Measurements from ENCODE around the gene RALGDS. TPM values are rescaled to one million over a fixed set of nuclear protein-coding genes. Genes with fewer than 3 reads are reported as not detected.
"Not testable (repeated sequence)": the region's sequence is repeated elsewhere in the genome, so short reads cannot be mapped to it uniquely, and the experiment has no call there.

The RALGDS gene
- total and polyA plus RNA-seq, 2 of the 13 experiments (the other 11 are each of a cell fraction or from before 2014, with no cell fraction given): 12.9 to 25.5 TPM

DNA sequence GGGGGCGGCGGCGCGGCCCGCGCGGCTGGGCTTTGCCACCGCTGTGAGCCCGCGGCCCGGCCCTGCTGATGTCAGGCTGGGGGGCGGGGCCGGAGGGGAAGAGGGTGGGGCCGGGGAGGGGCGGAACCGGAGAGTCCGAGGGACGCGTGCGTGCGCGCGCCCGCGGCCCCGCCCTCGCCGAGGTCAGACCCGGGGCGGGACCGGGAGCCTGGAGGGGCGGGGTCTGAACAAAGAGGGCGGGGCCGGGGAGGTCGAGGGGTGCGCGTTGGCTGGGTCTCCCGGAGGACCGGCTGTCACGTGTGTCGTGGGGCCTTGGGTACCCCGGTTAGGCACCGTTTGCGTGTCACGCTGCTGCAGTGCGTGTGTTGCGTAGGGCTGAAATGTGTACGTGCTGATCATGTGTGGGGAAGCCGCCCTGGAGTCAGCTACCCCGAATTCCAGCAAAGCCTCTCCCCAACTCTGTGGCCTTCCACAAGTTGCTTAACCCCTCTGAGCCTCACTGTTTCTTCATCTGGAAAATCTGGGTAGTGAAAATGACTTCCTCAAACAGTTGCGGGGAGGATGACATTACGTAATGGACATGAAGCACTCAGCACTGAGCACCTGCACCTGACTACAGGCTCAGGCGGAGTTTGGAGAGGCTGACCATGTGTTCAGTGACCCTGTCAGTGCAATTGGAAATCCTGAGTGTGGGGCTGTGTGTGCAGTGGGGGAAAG, at the start of gene RALGDS (continued):
- TF ChIP-seq, protein P1, sequence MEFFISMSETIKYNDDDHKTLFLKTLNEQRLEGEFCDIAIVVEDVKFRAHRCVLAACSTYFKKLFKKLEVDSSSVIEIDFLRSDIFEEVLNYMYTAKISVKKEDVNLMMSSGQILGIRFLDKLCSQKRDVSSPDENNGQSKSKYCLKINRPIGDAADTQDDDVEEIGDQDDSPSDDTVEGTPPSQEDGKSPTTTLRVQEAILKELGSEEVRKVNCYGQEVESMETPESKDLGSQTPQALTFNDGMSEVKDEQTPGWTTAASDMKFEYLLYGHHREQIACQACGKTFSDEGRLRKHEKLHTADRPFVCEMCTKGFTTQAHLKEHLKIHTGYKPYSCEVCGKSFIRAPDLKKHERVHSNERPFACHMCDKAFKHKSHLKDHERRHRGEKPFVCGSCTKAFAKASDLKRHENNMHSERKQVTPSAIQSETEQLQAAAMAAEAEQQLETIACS (CRISPR knock-in tag; IDR thresholded peaks at IDR 0.05): peak; percentile 88
- TF ChIP-seq SALL2 (CRISPR knock-in tag; IDR thresholded peaks at IDR 0.05) (0 out of 2 replicates have a peak, but pooled peaks have one; percentile 5), NR0B2 (CRISPR knock-in tag; IDR thresholded peaks at IDR 0.05) (0 out of 2 replicates have a peak, but pooled peaks have one; percentile 25), ETV5 (CRISPR knock-in tag; IDR thresholded peaks at IDR 0.05; ENCODE audit: borderline replicate concordance) (0 out of 2 replicates have a peak, but pooled peaks have one; percentile 20), NR2F6 (IDR thresholded peaks at IDR 0.05) (no peak), NR2F6 (CRISPR knock-in tag; IDR thresholded peaks at IDR 0.05) (peak; percentile 13; the same call in 1 of the 2 replicates), FOXO1 (CRISPR knock-in tag; IDR thresholded peaks at IDR 0.05) (0 out of 2 replicates have a peak, but pooled peaks have one; percentile 29), RARA (CRISPR knock-in tag; IDR thresholded peaks at IDR 0.05) (0 out of 2 replicates have a peak, but pooled peaks have one; percentile 10), SOX6 (IDR thresholded peaks at IDR 0.05) (no peak), SOX6 (CRISPR knock-in tag; IDR thresholded peaks at IDR 0.05) (0 out of 2 replicates have a peak, but pooled peaks have one; percentile 14)

DNA sequence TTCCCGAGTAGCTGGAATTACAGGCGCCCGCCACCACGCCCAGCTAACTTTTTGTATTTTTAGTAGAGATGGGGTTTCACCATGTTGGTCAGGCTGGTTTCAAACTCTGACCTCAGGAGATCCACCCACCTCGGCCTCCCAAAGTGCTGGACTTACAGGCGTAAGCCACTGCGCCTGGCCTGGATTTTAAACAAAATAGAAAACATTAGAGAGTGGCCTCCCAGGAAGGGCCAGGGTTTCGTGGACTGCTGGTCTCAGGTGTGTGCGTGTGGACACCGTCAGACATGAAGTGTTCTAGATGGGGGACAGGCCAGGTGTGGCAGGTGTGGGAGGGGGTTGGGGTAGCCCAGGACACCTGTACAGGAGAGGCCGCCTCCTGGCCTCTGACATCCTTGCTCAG, 49.7 kb upstream of the RALGDS start:
- no peaks in the 10 kb centered on the region for H3K36me3 ChIP-seq (replicated peaks in 1 of 2; ENCODE audit: control insufficient read depth in 1 of 2, insufficient read depth in 2 of 2, low read length in 2 of 2)
- no peak overlapping the region for H2AFZ ChIP-seq (ENCODE audit: low read length)
- ATAC-seq: no peak
- H3K79me2 ChIP-seq (ENCODE audit: insufficient read depth, low read length): no peaks in the 10 kb centered on the region
- no TSS peak for BruUV-seq (replicated peaks)
- no peak overlapping the region for H3K9ac ChIP-seq (ENCODE audit: insufficient read depth, low read depth, low read length)
- ChIA-PET POLR2A (no interaction called here), CTCF (ENCODE audit: low intra/inter-chr PET ratio, low total read pairs) (no interaction called here)
- peaks cover 3 to 29% of the 10 kb centered on the region in 2 experiments; a peak in 4 of 5 replicates for H3K27me3 ChIP-seq (ENCODE audit: control insufficient read depth in 1 of 2, insufficient read depth in 2 of 2, low read length in 2 of 2)
- TF ChIP-seq PCBP1 (IDR thresholded peaks at IDR 0.05; ENCODE audit: borderline replicate concordance, low read depth, low read length) (no peak), PHF8 (CRISPR knock-in tag; IDR thresholded peaks at IDR 0.05) (no peak), ZSCAN5A (CRISPR knock-in tag; IDR thresholded peaks at IDR 0.05; ENCODE audit: borderline replicate concordance) (no peak), HMGA1 (CRISPR knock-in tag; conservative IDR thresholded peaks at IDR 0.05) (no peak)
- H3K4me1 ChIP-seq (ENCODE audit: insufficient read depth, low read length): no peaks in the 10 kb centered on the region
- no peak overlapping the region for H3K4me2 ChIP-seq (ENCODE audit: low read depth, low read length)
- in situ Hi-C loops (cut with HindIII; ENCODE audit: extremely low pct_ligation_motif_present, low pct_unique_long_range_greater_than_20kb) (no loop called here), intact Hi-C loops (cut with micrococcal nuclease; ENCODE audit: unreplicated experiment) (no loop called here)
- WGBS (ENCODE audit: low lambda C conversion rate): 53% methylated on average over 10 of the region's 11 CpGs
- no peaks in the 10 kb centered on the region for H3K9me3 ChIP-seq (ENCODE audit: low read length)
- no peak overlapping the region for H3K4me3 ChIP-seq (replicated peaks in 1 of 3; ENCODE audit: insufficient read depth in 1 of 3, low read depth in 2 of 3, low read length in 3 of 3)
- no peak for DNase-seq (ENCODE audit: low spot score)
- no peaks in the 10 kb centered on the region for H4K20me1 ChIP-seq (ENCODE audit: insufficient read depth, low read length)
- no peak for FAIRE-seq
- no peak overlapping the region for H3K27ac ChIP-seq (ENCODE audit: extremely low read length, insufficient read depth, low read length)

GRCh38 chr9:133169687-133170086, 48.6 kb upstream of the RALGDS start:
- H3K4me2 ChIP-seq (ENCODE audit: low read depth, low read length); H3K4me1 ChIP-seq (ENCODE audit: insufficient read depth, low read length); FAIRE-seq; DNase-seq (ENCODE audit: low spot score); H3K4me3 ChIP-seq (replicated peaks in 1 of 3; ENCODE audit: insufficient read depth in 1 of 3, low read depth in 2 of 3, low read length in 3 of 3); H3K9ac ChIP-seq (ENCODE audit: insufficient read depth, low read depth, low read length); H3K27ac ChIP-seq (ENCODE audit: extremely low read length, insufficient read depth, low read length); ATAC-seq; BruUV-seq (replicated peaks); H3K79me2 ChIP-seq (ENCODE audit: insufficient read depth, low read length); intact Hi-C loops (cut with micrococcal nuclease; ENCODE audit: unreplicated experiment); H3K36me3 ChIP-seq (replicated peaks in 1 of 2; ENCODE audit: control insufficient read depth in 1 of 2, insufficient read depth in 2 of 2, low read length in 2 of 2); H2AFZ ChIP-seq (ENCODE audit: low read length); H4K20me1 ChIP-seq (ENCODE audit: insufficient read depth, low read length); in situ Hi-C loops (cut with HindIII; ENCODE audit: extremely low pct_ligation_motif_present, low pct_unique_long_range_greater_than_20kb); H3K9me3 ChIP-seq (ENCODE audit: low read length); CTCF ChIA-PET (ENCODE audit: low intra/inter-chr PET ratio, low total read pairs): not testable (repeated sequence)
- H3K27me3 ChIP-seq (ENCODE audit: control insufficient read depth in 1 of 2, insufficient read depth in 2 of 2, low read length in 2 of 2): peaks cover 3 to 31% of the 10 kb centered on the region in 2 experiments; a peak in 4 of 5 replicates
- POLR2A ChIA-PET: interaction anchor here (0.7 kb wide), 1 partner anchor 79 kb away, joined by 3 read pairs; no protein-coding TSS in a partner anchor
- 34% methylated on average over 8 of the region's 12 CpGs for WGBS (ENCODE audit: low lambda C conversion rate)
